NCI-H526 treated with DMSO at 0.1 percent for 48 hours (cell line): ENCODE results near the gene SLC44A4.
"Not testable (repeated sequence)": the region's sequence is repeated elsewhere in the genome, so short reads cannot be mapped to it uniquely, and the experiment has no call there.

Source experiments
- DNase-seq: peaks from one replicate; lab custom pipeline; 2025; lab: John Stamatoyannopoulos, UW

SLC44A4 gene

GRCh38 chr6:31879901-31880300 lies 1.1 kb upstream of the SLC44A4 start:
- no peak for DNase-seq

DNA sequence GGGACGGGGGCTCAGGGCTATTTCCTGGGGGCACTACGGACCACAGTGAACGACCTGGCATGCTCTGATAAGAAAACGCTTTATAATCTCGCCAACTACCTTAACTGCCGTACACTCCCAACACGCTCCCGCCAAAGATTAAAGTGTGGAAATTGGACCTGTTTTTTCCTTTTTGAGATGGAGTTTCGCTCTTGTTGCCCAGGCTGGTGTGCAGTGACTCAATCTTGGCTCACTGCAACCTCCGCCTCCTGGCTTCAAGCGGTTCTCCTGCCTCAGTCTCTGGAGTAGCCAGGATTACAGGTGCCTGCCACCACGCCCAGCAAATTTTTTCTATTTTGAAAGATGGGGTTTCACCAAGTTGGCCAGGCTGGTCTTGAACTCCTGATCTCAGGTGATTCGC lies 346 bp upstream of the SLC44A4 start:
- no peak for DNase-seq

DNA sequence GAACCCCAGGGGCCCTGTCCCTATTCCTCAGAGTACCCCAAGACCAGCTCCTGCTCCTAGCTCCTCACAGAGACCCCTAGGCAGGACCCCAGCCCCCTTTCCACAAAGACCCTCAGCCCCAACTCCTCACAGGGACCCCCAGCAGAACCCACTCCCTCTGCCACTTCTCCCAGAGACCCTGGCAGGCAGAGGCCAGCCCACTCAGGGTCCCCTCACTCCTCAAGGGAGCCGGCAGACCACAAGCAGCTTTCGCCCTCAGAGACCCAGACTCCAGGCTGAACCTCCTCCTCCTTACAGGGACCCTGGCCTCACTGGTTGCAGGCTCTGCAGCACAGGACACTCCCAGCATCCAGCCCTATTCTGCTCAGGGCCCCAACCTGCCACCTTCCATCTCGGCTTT lies 575 bp downstream of the SLC44A4 start:
- DNase-seq, result no peak

DNA sequence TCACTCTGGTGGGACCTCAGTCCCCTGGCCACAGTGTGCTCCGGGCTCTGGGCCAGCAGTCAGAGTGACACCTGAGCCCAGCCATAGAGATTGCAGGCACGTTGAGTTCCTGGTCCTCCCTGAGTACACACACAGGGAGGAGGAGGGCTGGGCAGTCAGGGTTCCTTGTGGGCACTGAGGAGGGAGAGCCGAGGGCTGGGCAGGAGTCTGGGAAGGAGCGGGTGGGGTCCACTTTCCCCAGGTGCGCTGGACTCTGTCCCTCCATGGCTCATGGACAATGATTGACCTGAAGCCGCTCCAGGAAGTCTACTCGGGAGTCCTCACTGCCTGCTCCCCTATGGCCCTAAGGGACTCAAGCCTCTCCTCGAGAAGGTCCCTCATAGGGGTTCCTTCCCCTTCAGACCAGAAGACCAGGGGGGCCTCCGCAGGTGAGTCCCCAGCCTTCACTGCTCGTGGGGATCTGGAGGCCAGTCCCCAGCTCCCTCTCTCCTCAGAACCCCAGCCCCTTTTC lies 1.1 kb downstream of the SLC44A4 start:
- no peak for DNase-seq

DNA sequence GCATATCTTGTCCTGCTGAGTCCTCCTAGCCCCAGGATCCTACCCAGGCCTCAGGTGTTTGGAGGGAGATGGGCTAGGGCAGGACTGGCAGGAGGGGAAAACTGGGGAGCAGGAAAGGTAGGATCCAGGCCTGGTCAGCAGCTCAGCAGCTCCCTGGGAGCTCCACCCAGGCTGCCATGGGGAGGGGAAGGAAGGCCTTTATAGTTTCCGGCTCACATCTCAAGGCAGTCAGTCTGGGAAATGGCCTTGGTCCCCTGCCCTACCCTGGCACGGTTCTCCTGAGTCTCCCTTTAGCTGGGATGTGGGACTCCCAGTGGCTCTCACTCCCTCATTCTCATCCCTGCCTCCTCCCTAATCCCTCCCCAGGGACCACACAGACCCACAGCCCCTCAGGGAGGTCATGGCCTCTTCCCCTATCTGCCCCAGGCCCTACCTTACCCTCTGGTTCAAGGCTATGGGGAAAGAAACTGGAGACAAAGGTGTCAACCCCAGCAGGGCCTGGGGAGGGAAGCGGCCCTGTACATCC lies 1.6 kb downstream of the SLC44A4 start:
- no peak for DNase-seq

DNA sequence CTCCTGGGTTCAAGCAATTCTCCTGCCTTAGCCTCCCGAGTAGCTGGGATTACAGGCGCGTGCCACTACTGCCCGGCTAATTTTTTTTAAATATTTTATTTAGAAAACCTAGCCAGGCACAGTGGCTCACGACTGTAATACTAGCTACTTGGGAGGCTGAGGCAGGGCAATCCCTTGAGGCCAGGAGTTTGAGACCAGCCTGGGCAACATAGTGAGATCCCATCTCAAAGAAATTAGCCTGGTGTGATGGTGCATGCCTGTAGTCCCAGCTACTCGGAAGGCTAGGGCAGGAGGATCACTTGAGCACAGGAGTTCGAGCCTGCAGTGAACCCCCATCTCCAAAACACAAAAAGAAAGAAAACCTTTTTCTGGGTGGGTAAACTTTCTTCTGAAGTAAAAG lies 2.4 kb downstream of the SLC44A4 start:
- no peak for DNase-seq

DNA sequence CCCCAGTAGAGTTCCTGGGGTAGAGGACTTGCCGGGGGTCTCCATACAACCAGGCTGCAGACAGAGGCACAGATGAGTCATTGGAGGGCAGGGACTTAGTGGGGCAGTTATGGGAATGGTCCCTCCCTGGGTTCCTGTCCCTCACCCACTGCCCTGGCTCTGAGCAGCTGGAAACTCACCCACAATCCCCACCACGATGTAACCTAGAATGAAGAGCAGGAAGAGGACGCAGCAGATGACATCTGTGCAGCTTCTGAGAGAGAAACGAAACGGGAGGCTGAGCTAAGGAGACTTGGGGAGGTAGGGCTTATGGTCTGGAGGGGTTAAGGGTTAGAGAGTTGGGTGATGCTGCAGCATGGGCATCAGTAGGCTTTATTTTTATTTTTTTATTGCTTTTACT lies 2.9 kb downstream of the SLC44A4 start:
- no peak for DNase-seq

GRCh38 chr6:31874836-31875572 lies 3.8 kb downstream of the SLC44A4 start:
- no peak for DNase-seq

DNA sequence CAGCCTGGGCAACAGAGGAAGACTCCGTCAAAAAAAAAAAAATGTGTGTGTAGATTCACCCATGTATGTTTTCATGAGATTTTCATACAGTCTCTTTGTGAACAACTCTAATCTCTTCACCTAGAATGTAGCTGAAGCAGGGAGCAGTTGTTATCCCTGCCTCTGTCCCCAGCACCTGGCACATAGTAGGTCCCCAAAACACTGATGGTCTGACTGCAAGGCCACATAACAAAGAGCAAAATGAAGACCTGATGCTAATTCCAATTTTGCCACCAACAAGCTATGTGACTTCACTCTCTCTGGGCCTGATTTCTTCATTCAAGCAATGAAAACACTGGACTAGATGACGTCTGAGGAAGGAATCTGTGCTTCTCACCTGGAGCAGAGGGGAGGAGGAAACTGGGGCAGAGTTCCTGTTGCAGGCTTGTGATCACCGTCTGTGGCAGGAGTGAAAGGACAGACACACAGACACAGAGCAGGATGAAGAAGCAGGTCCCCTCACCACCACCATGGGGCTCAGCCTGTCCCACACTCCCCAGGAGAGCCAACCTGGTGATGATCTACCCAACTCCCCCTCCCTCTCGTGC lies 4.6 kb downstream of the SLC44A4 start:
- DNase-seq, result no peak

GRCh38 chr6:31871046-31871659 lies 7.6 kb downstream of the SLC44A4 start:
- no peak for DNase-seq

DNA sequence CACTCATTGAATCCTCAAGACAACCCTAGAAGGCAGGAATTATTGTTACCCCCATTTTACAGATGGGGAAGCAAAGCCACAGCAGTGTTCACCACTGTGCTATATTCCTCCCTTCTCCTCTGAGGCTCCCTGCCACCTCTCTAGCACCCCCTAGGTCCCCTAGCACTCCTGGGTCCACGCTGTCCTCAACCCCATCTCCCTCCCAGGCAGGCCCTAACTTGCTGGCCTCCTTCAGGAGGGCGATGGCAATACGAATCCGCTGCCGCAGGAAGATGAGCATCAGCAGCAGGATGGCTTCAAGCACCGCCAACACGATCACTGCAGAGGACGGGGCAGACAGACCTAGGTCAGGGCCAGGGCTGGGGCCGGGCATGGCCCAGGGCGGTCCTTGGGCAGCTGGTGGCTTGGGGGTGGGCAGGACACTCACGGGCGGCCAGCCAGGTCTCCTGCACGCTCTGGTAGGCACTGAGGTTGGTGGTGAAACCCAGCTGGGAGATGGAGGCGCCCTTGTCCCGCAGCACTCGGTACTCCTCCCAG lies 8.3 kb downstream of the SLC44A4 start:
- DNase-seq, result no peak

GRCh38 chr6:31869343-31869742 lies 9.5 kb downstream of the SLC44A4 start:
- DNase-seq, result no peak

- not testable (repeated sequence) for DNase-seq
These were observed 10.2 kb downstream of the SLC44A4 start for GRCh38 chr6:31868658-31868971.

GRCh38 chr6:31865205-31866118 lies 13.3 kb downstream of the SLC44A4 start:
- DNase-seq, result no peak

- DNase-seq, result no peak
These were observed 14.0 kb downstream of the SLC44A4 start for GRCh38 chr6:31864818-31865204.

GRCh38 chr6:31864123-31864562 lies 14.7 kb downstream of the SLC44A4 start:
- not testable (repeated sequence) for DNase-seq

GRCh38 chr6:31862344-31863235 lies 16.2 kb downstream of the SLC44A4 start, which contains the start of gene NEU1:
NEU1 (minus strand) TSS chr6:31862821; CDS start chr6:31862776, 45 bp downstream.
- DNase-seq, result peak; percentile 99

DNA sequence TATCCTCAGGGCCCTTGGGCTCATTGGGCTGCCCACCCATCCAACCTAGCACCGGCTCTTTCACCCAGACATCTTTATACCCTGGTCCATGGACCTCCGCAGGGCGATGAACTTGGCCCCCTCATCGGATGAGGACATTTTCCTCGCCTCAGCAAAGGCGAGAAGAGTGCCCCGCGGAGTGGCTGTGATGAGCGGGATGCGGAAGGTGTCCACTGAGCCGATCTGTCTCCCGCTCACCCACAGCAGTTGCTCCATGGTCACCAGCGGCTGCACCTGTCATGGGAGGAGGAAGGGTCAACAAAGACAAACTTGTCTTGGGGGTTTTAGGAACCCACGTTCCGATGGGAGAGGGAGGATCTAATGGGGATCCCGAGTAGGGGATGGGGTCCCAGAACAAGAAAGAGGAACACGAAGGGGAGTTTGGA lies 16.9 kb downstream of the SLC44A4 start:
- DNase-seq, result no peak

- no peak for DNase-seq
These were observed 17.6 kb downstream of the SLC44A4 start for GRCh38 chr6:31861150-31861549.

- DNase-seq, result no peak
These were observed 18.4 kb downstream of the SLC44A4 start for GRCh38 chr6:31860349-31860748.

DNA sequence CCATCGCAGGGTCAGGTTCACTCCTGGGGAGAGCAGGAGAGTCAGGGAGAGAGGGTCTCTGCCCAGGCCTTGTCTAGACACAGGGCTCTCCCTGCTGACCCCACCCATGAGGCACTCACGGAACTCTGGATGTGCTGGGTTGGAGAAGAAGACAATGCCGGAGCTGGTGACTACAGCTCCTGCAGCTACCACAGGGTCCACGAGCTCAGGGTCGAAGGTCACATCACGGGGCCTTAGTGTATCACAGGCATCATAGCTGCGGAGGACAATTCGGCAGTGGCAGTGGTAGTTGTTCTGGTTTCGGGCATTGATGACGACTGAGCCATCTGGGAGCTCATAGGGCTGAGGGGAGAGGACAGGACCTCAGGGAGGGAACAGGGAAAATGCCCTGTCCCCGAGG lies 18.9 kb downstream of the SLC44A4 start:
- no peak for DNase-seq
